Muscle of arm (tissue), 12 donors: ENCODE measurements around the gene KRT84. TPM values are rescaled to one million over a fixed set of nuclear protein-coding genes. Genes with fewer than 3 reads are reported as not detected.
"Not testable (repeated sequence)": the region's sequence is repeated elsewhere in the genome, so short reads cannot be mapped to it uniquely, and the experiment has no call there.

Source experiments
- DNase-seq: peaks from one replicate; pipeline ENCODE4 v3.0.0-alpha.2; 2013
- polyA plus RNA-seq, 12 donors: library from polyadenylated mRNA; unstranded; fragments of 120-200 nt; gene quantifications; one replicate each; pipeline ENCODE4 v1.2.1, GENCODE V29; 2013; ENCODE audit not compliant: insufficient read length in 12 of 12

KRT84 gene
- polyA plus RNA-seq, 12 donors: 0.11 TPM; not detected in 11

GRCh38 chr12:52360663-52361271 lies 24.7 kb downstream of the KRT84 start:
- no peak for DNase-seq

- no peak for DNase-seq
Measured at GRCh38 chr12:52360106-52360662, 25.3 kb downstream of the KRT84 start.

GRCh38 chr12:52359621-52360061 lies 25.8 kb downstream of the KRT84 start:
- DNase-seq: no peak

GRCh38 chr12:52358575-52359350 lies 26.7 kb downstream of the KRT84 start:
- DNase-seq: no peak

- DNase-seq: no peak
Measured at GRCh38 chr12:52356762-52357580, 28.5 kb downstream of the KRT84 start.

- no peak for DNase-seq
Measured at GRCh38 chr12:52356031-52356761, 29.3 kb downstream of the KRT84 start.

GRCh38 chr12:52355176-52355575 lies 30.3 kb downstream of the KRT84 start:
- no peak for DNase-seq

GRCh38 chr12:52354200-52354599 lies 31.3 kb downstream of the KRT84 start:
- DNase-seq: no peak

- no peak for DNase-seq
Measured at GRCh38 chr12:52353766-52354165, 31.7 kb downstream of the KRT84 start.

- DNase-seq: no peak
Measured at GRCh38 chr12:52352951-52353350, 32.5 kb downstream of the KRT84 start.

GRCh38 chr12:52351196-52352059 lies 34.0 kb downstream of the KRT84 start:
- no peak for DNase-seq

- DNase-seq: no peak
Measured at GRCh38 chr12:52350786-52351185, 34.7 kb downstream of the KRT84 start.

GRCh38 chr12:52350021-52350620 lies 35.3 kb downstream of the KRT84 start:
- no peak for DNase-seq

GRCh38 chr12:52349196-52349595 lies 36.3 kb downstream of the KRT84 start:
- DNase-seq: no peak

- DNase-seq: no peak
Measured at GRCh38 chr12:52347551-52348510, 37.6 kb downstream of the KRT84 start.

GRCh38 chr12:52347016-52347415 lies 38.4 kb downstream of the KRT84 start:
- no peak for DNase-seq

- DNase-seq: no peak
Measured at GRCh38 chr12:52346593-52346992, 38.9 kb downstream of the KRT84 start.

GRCh38 chr12:52345041-52345440 lies 40.4 kb downstream of the KRT84 start:
- DNase-seq: not testable (repeated sequence)

GRCh38 chr12:52344111-52344510 lies 41.3 kb downstream of the KRT84 start:
- no peak for DNase-seq
